GM12874 (cell line): ENCODE data around the gene ALDH1A1.

ENCODE experiments used
- CTCF ChIP-seq: IDR thresholded peaks from 2 replicates; pipeline ENCODE4 v1.5.1; 2011; ENCODE audit warnings: low read depth, mild to moderate bottlenecking, control low read depth, low read length, moderate library complexity; ENCODE audit not compliant: insufficient read depth

ALDH1A1 gene

GRCh38 chr9:72875221-72875620 lies 77.6 kb downstream of the ALDH1A1 start:
- no peak for TF ChIP-seq CTCF

- TF ChIP-seq CTCF: no peak
Measured at GRCh38 chr9:72874344-72874743, 78.5 kb downstream of the ALDH1A1 start.

DNA sequence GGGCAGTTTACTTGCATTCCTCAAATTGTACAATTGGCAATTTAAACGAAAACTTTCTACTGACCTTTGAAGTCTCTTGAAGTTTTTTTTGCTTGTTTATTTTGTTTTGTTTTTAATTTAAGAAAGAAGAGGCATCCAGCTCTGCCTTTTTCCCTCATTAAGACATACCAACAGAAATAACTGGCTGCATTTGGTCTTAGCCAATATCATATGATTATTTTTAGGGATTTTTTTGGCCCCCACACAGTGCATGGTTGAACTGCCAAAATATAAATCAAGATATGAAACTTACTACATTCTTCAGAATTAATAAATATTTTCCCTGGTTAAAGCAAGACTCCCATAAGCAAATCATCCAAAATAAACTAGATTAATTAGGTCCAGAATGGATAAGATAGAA lies 79.4 kb downstream of the ALDH1A1 start:
- no peak for TF ChIP-seq CTCF

- no peak for TF ChIP-seq CTCF
Measured at GRCh38 chr9:72872718-72873117, 80.1 kb downstream of the ALDH1A1 start.

DNA sequence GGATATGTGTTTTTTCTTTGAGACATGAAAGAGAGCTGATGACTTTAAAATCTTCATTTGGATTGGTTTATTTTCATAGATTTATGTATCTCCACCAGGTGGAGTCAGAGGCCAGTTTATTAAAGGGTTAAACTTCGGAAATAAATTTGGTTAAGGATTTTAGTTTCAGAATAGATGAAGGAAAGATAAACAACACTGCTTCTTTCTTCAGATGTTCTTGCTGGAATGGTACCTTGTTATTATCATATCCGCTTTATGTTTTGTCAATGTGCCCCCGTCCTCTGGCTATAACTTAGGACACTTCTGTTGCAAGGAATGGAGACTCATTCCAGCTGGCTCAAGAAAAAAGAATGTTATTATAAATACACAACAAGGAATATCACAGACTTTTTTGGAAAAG lies 81.2 kb downstream of the ALDH1A1 start:
- TF ChIP-seq CTCF: no peak

DNA sequence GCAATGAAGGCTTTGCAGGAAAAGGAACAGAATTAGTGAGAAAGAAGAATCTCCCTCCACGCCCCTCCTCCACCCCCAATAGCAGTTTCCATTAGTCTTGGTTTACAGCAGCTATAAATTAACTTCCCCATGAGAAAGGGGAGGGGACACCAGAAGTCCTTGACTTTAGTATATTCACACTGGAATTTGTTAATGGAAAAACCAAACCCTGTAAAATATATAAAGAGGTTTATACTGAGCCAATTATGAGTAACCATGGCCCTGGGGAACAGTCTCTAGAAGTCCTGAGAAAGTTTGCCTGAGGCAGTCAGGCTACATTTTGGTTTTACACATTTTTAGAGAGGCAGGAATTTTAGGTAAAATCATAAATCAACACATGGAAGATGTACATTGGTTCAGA lies 88.5 kb downstream of the ALDH1A1 start:
- no peak for TF ChIP-seq CTCF

GRCh38 chr9:72863456-72864094 lies 89.3 kb downstream of the ALDH1A1 start:
- TF ChIP-seq CTCF: no peak
